H1 (cell line): ENCODE results near the gene ABI1. TPM values are rescaled to one million over a fixed set of nuclear protein-coding genes. Genes with fewer than 3 reads are reported as not detected.

Experiments
- CTCF ChIA-PET: fragments of 300-600 bp; sonication (Branson Sonifier 250); formaldehyde crosslinking; loops from one replicate; lab custom pipeline; 2021; ENCODE audit not compliant: partially characterized antibody; lab: Charles Lee
- POLR2A ChIA-PET: fragments of 300-600 bp; sonication (Branson Sonifier 250); formaldehyde crosslinking; loops from one replicate; lab custom pipeline; 2021; ENCODE audit warnings: inconsistent platforms; ENCODE audit not compliant: partially characterized antibody; lab: Charles Lee
- DNase-seq, 2 experiments: peaks; one replicate each; pipeline versions ENCODE4 v3.0.0 to v3.0.0-alpha.2; 2010 to 2022; ENCODE audit warnings: low spot score in 2 of 2, low read depth in 1 of 2, mixed read lengths in 1 of 2
- FAIRE-seq: peaks from 2 replicates; lab custom pipeline; 2011; peaks lifted over from hg19 to GRCh38; lab: Jason Lieb, UNC
- H2AFZ ChIP-seq: 2 replicates; pipeline ENCODE4 v1.8.1; 2012; ENCODE audit warnings: low read length, inconsistent platforms
- H2AK5ac ChIP-seq: 2 replicates; pipeline ENCODE4 v1.6.1; 2013; ENCODE audit warnings: low read depth, low read length
- H2BK120ac ChIP-seq: replicated peaks from 2 replicates; pipeline ENCODE3; 2013; ENCODE audit warnings: low read depth, low read length, inconsistent platforms
- H2BK12ac ChIP-seq: 2 replicates; pipeline ENCODE4 v1.6.1; 2013; ENCODE audit warnings: low read depth, low read length
- H2BK15ac ChIP-seq: 2 replicates; pipeline ENCODE4 v1.6.1; 2013; ENCODE audit warnings: low read length
- H2BK20ac ChIP-seq: 2 replicates; pipeline ENCODE4 v1.6.1; 2013; ENCODE audit warnings: low read length
- H2BK5ac ChIP-seq: 2 replicates; pipeline ENCODE4 v1.6.1; 2013; ENCODE audit warnings: low read depth, low read length
- H3K14ac ChIP-seq: 2 replicates; pipeline ENCODE4 v1.6.1; 2013; ENCODE audit warnings: inconsistent platforms; ENCODE audit not compliant: insufficient read length
- H3K18ac ChIP-seq: 2 replicates; pipeline ENCODE4 v1.6.1; 2013; ENCODE audit warnings: low read length; ENCODE audit errors: extremely low read depth
- H3K23ac ChIP-seq: 2 replicates; pipeline ENCODE4 v1.6.1; 2013; ENCODE audit warnings: inconsistent platforms; ENCODE audit not compliant: insufficient read length
- H3K23me2 ChIP-seq: 2 replicates; pipeline ENCODE4 v1.6.1; 2013; ENCODE audit warnings: low read depth, low read length
- H3K27ac ChIP-seq: 2 replicates; pipeline ENCODE4 v1.6.1; 2011; ENCODE audit warnings: low read depth, low read length, inconsistent platforms
- H3K27me3 ChIP-seq, 4 experiments: replicated peaks in 1 of 4; 1 replicate in 1 of 4; 2 replicates in 3 of 4; pipeline versions ENCODE4 v1.6.1 to v1.8.1; 2011 to 2013; ENCODE audit warnings: low read length in 3 of 4, mild to moderate bottlenecking in 3 of 4, inconsistent platforms in 2 of 4, mixed read lengths in 2 of 4, moderate library complexity in 1 of 4; ENCODE audit not compliant: control insufficient read depth in 3 of 4, insufficient read depth in 3 of 4; ENCODE audit errors: extremely low read depth in 1 of 4
- H3K36me3 ChIP-seq, 4 experiments: 2 replicates each; pipeline versions ENCODE4 v1.6.1 to v1.8.1; 2011 to 2013; ENCODE audit warnings: mild to moderate bottlenecking in 4 of 4, low read length in 3 of 4, moderate library complexity in 2 of 4, control low read depth in 1 of 4, inconsistent platforms in 1 of 4; ENCODE audit not compliant: insufficient read depth in 4 of 4, control insufficient read depth in 2 of 4
- H3K4ac ChIP-seq: replicated peaks from 2 replicates; pipeline ENCODE3; 2013; ENCODE audit warnings: low read length, low read depth, mixed read lengths, inconsistent platforms; ENCODE audit not compliant: insufficient read length
- H3K4me1 ChIP-seq, 4 experiments: replicated peaks in 1 of 4; 1 replicate in 1 of 4; 2 replicates in 3 of 4; pipeline versions ENCODE4 v1.6.1 to v1.8.1; 2011 to 2013; ENCODE audit warnings: low read length in 3 of 4, inconsistent platforms in 2 of 4, mixed read lengths in 1 of 4; ENCODE audit not compliant: insufficient read depth in 4 of 4, control insufficient read depth in 3 of 4
- H3K4me2 ChIP-seq, 2 experiments: 2 replicates each; pipeline versions ENCODE4 v1.6.1 to v1.8.1; 2011 to 2013; ENCODE audit warnings: low read depth in 2 of 2, low read length in 2 of 2, control low read depth in 1 of 2, inconsistent platforms in 1 of 2, mild to moderate bottlenecking in 1 of 2; ENCODE audit not compliant: insufficient read depth in 1 of 2
- H3K4me3 ChIP-seq, 4 experiments: fragments of 200-600, 300-600 bp in 1 of 4; sonication (generic), shearing (Covaris generic), sonication (Bioruptor Twin) in 1 of 4; 2 replicates each; pipeline versions ENCODE4 v1.5.1 to v1.8.1; 2011 to 2016; ENCODE audit warnings: low read length in 4 of 4, low read depth in 3 of 4, control low read depth in 2 of 4, inconsistent platforms in 2 of 4, mild to moderate bottlenecking in 2 of 4, mixed read lengths in 1 of 4, moderate library complexity in 1 of 4; ENCODE audit not compliant: insufficient read depth in 2 of 4; ENCODE audit errors: extremely low read depth in 1 of 4
- H3K56ac ChIP-seq: replicated peaks from 2 replicates; pipeline ENCODE3; 2013; ENCODE audit warnings: low read depth, mild to moderate bottlenecking, mixed read lengths, low read length, inconsistent platforms; ENCODE audit not compliant: insufficient read length
- H3K79me1 ChIP-seq: 2 replicates; pipeline ENCODE4 v1.6.1; 2013; ENCODE audit warnings: low read depth, low read length, control low read depth
- H3K79me2 ChIP-seq, 2 experiments: 2 replicates each; pipeline versions ENCODE4 v1.6.1 to v1.8.1; 2012 to 2013; ENCODE audit warnings: low read length in 2 of 2, mild to moderate bottlenecking in 2 of 2, inconsistent platforms in 1 of 2; ENCODE audit not compliant: insufficient read depth in 2 of 2, control insufficient read depth in 1 of 2
- H3K9ac ChIP-seq, 4 experiments: replicated peaks in 1 of 4; 1 replicate in 1 of 4; 2 replicates in 3 of 4; pipeline versions ENCODE4 v1.6.1 to v1.8.1; 2011 to 2013; ENCODE audit warnings: low read depth in 3 of 4, low read length in 3 of 4, control low read depth in 2 of 4, mild to moderate bottlenecking in 2 of 4, moderate library complexity in 2 of 4, inconsistent platforms in 1 of 4; ENCODE audit errors: extremely low read depth in 1 of 4
- H3K9me3 ChIP-seq, 2 experiments: 2 replicates each; pipeline versions ENCODE4 v1.6.1 to v1.8.1; 2012 to 2013; ENCODE audit warnings: mild to moderate bottlenecking in 2 of 2, moderate library complexity in 2 of 2, control low read depth in 1 of 2, inconsistent platforms in 1 of 2, low read depth in 1 of 2, low read length in 1 of 2, mixed read lengths in 1 of 2; ENCODE audit not compliant: insufficient read depth in 2 of 2
- H4K20me1 ChIP-seq, 2 experiments: replicated peaks in 1 of 2; 2 replicates each; pipeline versions ENCODE3 to v1.8.1; 2011 to 2013; ENCODE audit warnings: inconsistent platforms in 2 of 2, low read length in 2 of 2, mild to moderate bottlenecking in 1 of 2; ENCODE audit not compliant: insufficient read depth in 2 of 2, control insufficient read depth in 1 of 2
- H4K5ac ChIP-seq: 2 replicates; pipeline ENCODE4 v1.6.1; 2013; ENCODE audit warnings: low read length, low read depth, mixed read lengths, inconsistent platforms; ENCODE audit not compliant: insufficient read length
- H4K8ac ChIP-seq: 2 replicates; pipeline ENCODE4 v1.8.0; 2013; ENCODE audit warnings: mild to moderate bottlenecking, moderate library complexity, low read length, inconsistent platforms; ENCODE audit not compliant: insufficient read depth; ENCODE audit errors: extremely low read depth
- H4K91ac ChIP-seq: replicated peaks from 2 replicates; pipeline ENCODE3; 2013; ENCODE audit warnings: low read length, mixed read lengths, inconsistent platforms; ENCODE audit not compliant: insufficient read length
- BCL11A ChIP-seq, 2 experiments: IDR thresholded peaks; one replicate each; pipeline ENCODE4 v1.6.1; 2011; ENCODE audit warnings: low read depth in 2 of 2, low read length in 2 of 2, mild to moderate bottlenecking in 2 of 2
- EZH2 ChIP-seq: fragments of 200-600 bp; sonication (generic); IDR thresholded peaks from 2 replicates; pipeline ENCODE4 v1.7.1; 2012; ENCODE audit warnings: low read depth, mild to moderate bottlenecking, moderate library complexity, low read length, inconsistent platforms; ENCODE audit not compliant: severe bottlenecking
- FOSL1 ChIP-seq: IDR thresholded peaks from 2 replicates; pipeline ENCODE4 v1.6.1; 2011; ENCODE audit warnings: mild to moderate bottlenecking, low read depth, low read length, moderate library complexity; ENCODE audit not compliant: insufficient read depth
- HDAC2 ChIP-seq, 2 experiments: fragments of 300-600 bp in 1 of 2; sonication (generic) in 1 of 2; IDR thresholded peaks; 2 replicates each; pipeline ENCODE4 v1.6.1; 2011 to 2012; ENCODE audit warnings: low read depth in 2 of 2, low read length in 2 of 2, mild to moderate bottlenecking in 2 of 2, moderate library complexity in 2 of 2, borderline replicate concordance in 1 of 2, inconsistent platforms in 1 of 2
- PHF8 ChIP-seq: fragments of 200-600 bp; sonication (generic); conservative IDR thresholded peaks from 2 replicates; pipeline ENCODE4 v1.7.1; 2012; ENCODE audit warnings: low read depth, mild to moderate bottlenecking, inconsistent platforms, low read length, moderate library complexity
- RAD21 ChIP-seq, 2 experiments: IDR thresholded peaks in 1 of 2; conservative IDR thresholded peaks in 1 of 2; 2 replicates each; pipeline ENCODE4 v1.6.1; 2011; ENCODE audit warnings: low read depth in 2 of 2, low read length in 2 of 2, improper control_type of control experiment in 1 of 2, inconsistent platforms in 1 of 2, mild to moderate bottlenecking in 1 of 2, moderate library complexity in 1 of 2
- RFX5 ChIP-seq: IDR thresholded peaks from 2 replicates; pipeline ENCODE4 v1.6.1; 2011; ENCODE audit warnings: low read depth, low read length, improper control_type of control experiment, borderline replicate concordance
- SIX5 ChIP-seq: IDR thresholded peaks from 2 replicates; pipeline ENCODE4 v1.6.1; 2011; ENCODE audit warnings: mild to moderate bottlenecking, low read depth, low read length
- TEAD4 ChIP-seq: IDR thresholded peaks from 2 replicates; pipeline ENCODE4 v1.6.1; 2012; ENCODE audit warnings: low read depth, low read length, inconsistent platforms, mixed read lengths
- WGBS, 2 experiments: shearing (Covaris generic) in 1 of 2; methylation state at CpG; one replicate each; pipeline versions ENCODE4 v1.1.6 to v1.1.7; 2013 to 2015; ENCODE audit warnings: low lambda C conversion rate in 2 of 2, mixed read lengths in 2 of 2, inconsistent platforms in 1 of 2, low coverage in 1 of 2, missing lambda C conversion rate in 1 of 2; ENCODE audit not compliant: insufficient replicate concordance in 2 of 2, insufficient coverage in 1 of 2, insufficient read length in 1 of 2; ENCODE audit errors: extremely low coverage in 1 of 2, missing lambda C conversion rate in 1 of 2; 5-methylcytosine and 5-hydroxymethylcytosine counted together
- polyA plus RNA-seq, 7 experiments: library from polyadenylated mRNA; depleted of rRNA in 3 of 7; stranded (reverse) in 5 of 7; unstranded in 2 of 7; fragments of >200 nt in 5 of 7; fragments of 200-250 nt in 2 of 7; gene quantifications; 1 replicate in 5 of 7; 2 replicates in 1 of 7; 4 replicates in 1 of 7; pipeline versions ENCODE4 v1.2.1 to v1.2.3, GENCODE V29; 2011 to 2013; ENCODE audit warnings: missing spikeins in 2 of 7, mixed read lengths in 2 of 7
- total RNA-seq: library from RNA; stranded (reverse); fragmentation: NEBNext Ultra II Directional; extraction: Animal tissue kit (Norgen Biotek cat#: 25700); gene quantifications from 2 replicates; pipeline ENCODE4 v1.2.1, GENCODE V29; 2021
- TF ChIP-seq, protein P1 (sequence below), 3 experiments: IDR thresholded peaks; 1 replicate in 2 of 3; 2 replicates in 1 of 3; pipeline versions ENCODE4 v1.5.1 to v1.6.1; 2011; ENCODE audit warnings: low read length in 3 of 3, mild to moderate bottlenecking in 3 of 3, inconsistent platforms in 2 of 3, low read depth in 1 of 3, moderate library complexity in 1 of 3; ENCODE audit not compliant: insufficient read depth in 1 of 3; ENCODE audit errors: control extremely low read depth in 1 of 3

The ABI1 gene
- total and polyA plus RNA-seq, 2 of the 8 experiments (the other 6 are each of a cell fraction or from before 2014, with no cell fraction given): 35.4 to 37.0 TPM

GRCh38 chr10:26841733-26842317 is 18.9 kb downstream of the ABI1 start:
- no peak overlapping the region for H3K14ac ChIP-seq
- peaks cover 0 to 79% of the 10 kb centered on the region in 2 experiments; a peak in 3 of 4 replicates for H3K79me2 ChIP-seq
- WGBS, 2 experiments: 61% methylated on average over 3 of the region's 3 CpGs; no CpG with 5 or more reads in 1 of the 2 experiments
- H2BK5ac ChIP-seq: no peak overlapping the region
- H3K23ac ChIP-seq: no peak overlapping the region
- H2AFZ ChIP-seq: no peak overlapping the region
- H4K91ac ChIP-seq: no peak overlapping the region
- H2BK15ac ChIP-seq: no peak overlapping the region
- H3K4me3 ChIP-seq: no peak overlapping the region
- H2BK120ac ChIP-seq: no peak overlapping the region
- H3K4ac ChIP-seq: no peak overlapping the region
- H3K79me1 ChIP-seq: 0 out of 2 replicates have a peak, but pooled peaks cover 3% of the 10 kb centered on the region
- H4K20me1 ChIP-seq: peaks cover 0 to 4% of the 10 kb centered on the region in 2 experiments
- H3K27ac ChIP-seq: no peak overlapping the region
- H4K5ac ChIP-seq: no peak overlapping the region
- DNase-seq (no peak), FAIRE-seq (no peak)
- H2BK20ac ChIP-seq: no peak overlapping the region
- ChIA-PET POLR2A (no interaction called here), CTCF (no interaction called here)
- H3K27me3 ChIP-seq: no peaks in the 10 kb centered on the region
- no peaks in the 10 kb centered on the region for H3K36me3 ChIP-seq
- H3K4me2 ChIP-seq: no peak overlapping the region
- no peak overlapping the region for H3K56ac ChIP-seq
- H2AK5ac ChIP-seq: no peak overlapping the region
- no peak overlapping the region for H3K9ac ChIP-seq
- peaks cover 0 to 6% (median 3%) of the 10 kb centered on the region in 4 experiments; a peak in 2 of 7 replicates for H3K4me1 ChIP-seq
- no peak overlapping the region for H2BK12ac ChIP-seq
- H3K18ac ChIP-seq: no peak overlapping the region
- no peak overlapping the region for H4K8ac ChIP-seq
- H3K9me3 ChIP-seq: no peaks in the 10 kb centered on the region
- H3K23me2 ChIP-seq: no peaks in the 10 kb centered on the region
- no peak for TF ChIP-seq FOSL1
- no peak for TF ChIP-seq HDAC2 (IDR thresholded peaks at IDR 0.05; ENCODE audit: borderline replicate concordance in 1 of 2, low read depth in 2 of 2, low read length in 2 of 2)
- TF ChIP-seq, protein P1, sequence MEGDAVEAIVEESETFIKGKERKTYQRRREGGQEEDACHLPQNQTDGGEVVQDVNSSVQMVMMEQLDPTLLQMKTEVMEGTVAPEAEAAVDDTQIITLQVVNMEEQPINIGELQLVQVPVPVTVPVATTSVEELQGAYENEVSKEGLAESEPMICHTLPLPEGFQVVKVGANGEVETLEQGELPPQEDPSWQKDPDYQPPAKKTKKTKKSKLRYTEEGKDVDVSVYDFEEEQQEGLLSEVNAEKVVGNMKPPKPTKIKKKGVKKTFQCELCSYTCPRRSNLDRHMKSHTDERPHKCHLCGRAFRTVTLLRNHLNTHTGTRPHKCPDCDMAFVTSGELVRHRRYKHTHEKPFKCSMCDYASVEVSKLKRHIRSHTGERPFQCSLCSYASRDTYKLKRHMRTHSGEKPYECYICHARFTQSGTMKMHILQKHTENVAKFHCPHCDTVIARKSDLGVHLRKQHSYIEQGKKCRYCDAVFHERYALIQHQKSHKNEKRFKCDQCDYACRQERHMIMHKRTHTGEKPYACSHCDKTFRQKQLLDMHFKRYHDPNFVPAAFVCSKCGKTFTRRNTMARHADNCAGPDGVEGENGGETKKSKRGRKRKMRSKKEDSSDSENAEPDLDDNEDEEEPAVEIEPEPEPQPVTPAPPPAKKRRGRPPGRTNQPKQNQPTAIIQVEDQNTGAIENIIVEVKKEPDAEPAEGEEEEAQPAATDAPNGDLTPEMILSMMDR (IDR thresholded peaks at IDR 0.05; ENCODE audit: control extremely low read depth in 1 of 3, insufficient read depth in 1 of 3, low read depth in 1 of 3, low read length in 3 of 3): no peak
- TF ChIP-seq TEAD4: no peak
- TF ChIP-seq RFX5: no peak
- TF ChIP-seq EZH2: no peak
- TF ChIP-seq BCL11A (IDR thresholded peaks at IDR 0.05; ENCODE audit: low read depth in 2 of 2, low read length in 2 of 2): no peak
- TF ChIP-seq SIX5: no peak
- no peak for TF ChIP-seq RAD21 (IDR thresholded peaks at IDR 0.05 in 1 of 2, conservative IDR thresholded peaks at IDR 0.05 in 1 of 2; ENCODE audit: low read depth in 2 of 2, low read length in 2 of 2)
- TF ChIP-seq PHF8: no peak
